Stimulated activated naive B cell treated with anti-CD40 and anti-IgM and Interleukin-4, amounts not matched to agents 10 μg/mL and 1 μg/mL and 100 μg/mL, for 72 hours (primary cell): ENCODE data around the gene TAB2.

Source experiments
- ATAC-seq, 2 donors: fragments of 150-1000 bp; cut with Tn5 transposase; replicated peaks; 2 replicates each; pipeline ENCODE4 v1.10.0; 2021; ENCODE audit warnings: moderate library complexity in 1 of 2
- DNase-seq: peaks from one replicate; pipeline ENCODE4 v3.0.0; 2021
- H3K27ac Mint-ChIP-seq: one replicate; pipeline ENCODE4 v1.8.0; 2022; ENCODE audit warnings: mild to moderate bottlenecking, mixed read lengths
- H3K27me3 Mint-ChIP-seq, 2 donors: one replicate each; pipeline ENCODE4 v1.8.0; 2022; ENCODE audit warnings: mixed read lengths in 2 of 2
- H3K36me3 Mint-ChIP-seq, 2 donors: one replicate each; pipeline ENCODE4 v1.8.0; 2022; ENCODE audit warnings: mixed read lengths in 2 of 2, mild to moderate bottlenecking in 1 of 2
- H3K4me1 Mint-ChIP-seq, 2 donors: one replicate each; pipeline ENCODE4 v1.8.0; 2022; ENCODE audit warnings: mixed read lengths in 2 of 2, mild to moderate bottlenecking in 1 of 2
- H3K4me3 Mint-ChIP-seq, 2 donors: one replicate each; pipeline ENCODE4 v1.8.0; 2022; ENCODE audit warnings: mild to moderate bottlenecking in 2 of 2, mixed read lengths in 2 of 2, moderate library complexity in 1 of 2
- H3K9me3 Mint-ChIP-seq, 2 donors: one replicate each; pipeline ENCODE4 v1.8.0; 2022; ENCODE audit warnings: mixed read lengths in 2 of 2, mild to moderate bottlenecking in 1 of 2

TAB2 gene

DNA sequence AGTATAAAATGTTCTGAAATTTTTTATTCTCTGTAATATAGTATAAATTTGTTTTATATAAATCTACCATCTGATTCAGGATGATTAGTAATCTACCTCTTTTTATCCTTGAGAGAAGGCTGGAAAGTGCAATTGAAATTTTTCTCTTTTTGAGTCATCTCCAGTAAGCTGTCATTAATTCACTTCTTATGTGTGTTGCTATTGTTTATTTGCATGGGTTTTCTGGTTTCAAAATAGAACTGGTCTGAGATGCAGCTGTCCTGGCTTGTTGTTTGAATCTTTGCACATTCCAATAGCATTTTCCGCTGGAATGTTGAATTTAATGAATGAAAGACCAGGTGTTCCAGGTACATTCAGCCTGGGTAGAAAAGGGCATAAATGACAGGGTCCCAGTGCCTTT, 24.3 kb upstream of the TAB2 start:
- ATAC-seq: no peak
- Mint-ChIP-seq H3K9me3 (no peaks in the 10 kb centered on the region), H3K36me3 (no peaks in the 10 kb centered on the region), H3K4me1 (peaks cover 2 to 9% of the 10 kb centered on the region in 2 donors), H3K4me3 (no peak overlapping the region), H3K27ac (no peak overlapping the region), H3K27me3 (no peaks in the 10 kb centered on the region)
- no peak for DNase-seq

DNA sequence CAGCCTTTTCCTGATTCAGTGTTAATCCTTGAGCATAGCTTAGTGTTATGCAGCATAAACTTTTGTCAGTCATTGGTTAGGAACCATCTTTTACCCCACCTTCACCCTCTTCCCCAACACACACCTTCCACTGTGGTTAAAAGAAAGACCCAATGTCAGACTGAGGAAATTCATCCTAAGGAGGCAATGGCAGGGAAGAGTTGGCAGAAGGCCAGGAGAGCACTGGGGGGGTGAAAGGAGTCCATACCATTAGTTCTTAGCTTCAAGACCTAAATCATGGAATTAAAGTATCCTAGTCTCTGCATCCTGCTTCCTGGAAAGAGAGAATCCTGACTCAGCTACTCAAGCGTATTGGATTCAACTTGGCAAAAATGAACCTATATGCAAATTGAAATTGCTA, 16.9 kb upstream of the TAB2 start:
- H3K4me1 Mint-ChIP-seq: peaks cover 4 to 11% of the 10 kb centered on the region in 2 donors
- no peak overlapping the region for H3K4me3 Mint-ChIP-seq
- no peak for ATAC-seq
- no peak overlapping the region for H3K27ac Mint-ChIP-seq
- H3K36me3 Mint-ChIP-seq: no peaks in the 10 kb centered on the region
- H3K27me3 Mint-ChIP-seq: no peaks in the 10 kb centered on the region
- no peaks in the 10 kb centered on the region for H3K9me3 Mint-ChIP-seq
- DNase-seq: no peak

DNA sequence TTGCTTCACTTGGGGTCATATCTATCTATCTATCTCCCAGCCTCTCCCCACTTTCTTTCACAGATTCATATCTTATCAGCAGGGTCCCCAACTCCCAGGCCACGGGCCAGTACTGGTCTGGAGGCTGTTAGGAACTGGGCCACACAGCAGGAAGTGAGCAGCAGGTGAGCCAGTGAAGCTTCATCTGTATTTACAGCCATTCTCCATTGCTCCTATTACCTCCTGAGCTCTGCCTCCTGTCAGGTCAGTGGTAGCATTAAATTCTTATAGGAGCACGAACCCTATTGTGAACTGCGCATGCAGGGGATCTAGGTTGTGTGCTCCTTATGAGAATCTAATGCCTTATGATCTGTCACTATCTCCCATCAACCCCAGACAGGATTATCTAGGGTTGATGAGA, 14.8 kb upstream of the TAB2 start:
- no peak for ATAC-seq
- H3K27ac Mint-ChIP-seq: no peak overlapping the region
- no peak for DNase-seq
- peaks cover 6 to 11% of the 10 kb centered on the region in 2 donors for H3K4me1 Mint-ChIP-seq
- H3K27me3 Mint-ChIP-seq: no peaks in the 10 kb centered on the region
- no peak overlapping the region for H3K4me3 Mint-ChIP-seq
- no peaks in the 10 kb centered on the region for H3K9me3 Mint-ChIP-seq
- no peaks in the 10 kb centered on the region for H3K36me3 Mint-ChIP-seq

DNA sequence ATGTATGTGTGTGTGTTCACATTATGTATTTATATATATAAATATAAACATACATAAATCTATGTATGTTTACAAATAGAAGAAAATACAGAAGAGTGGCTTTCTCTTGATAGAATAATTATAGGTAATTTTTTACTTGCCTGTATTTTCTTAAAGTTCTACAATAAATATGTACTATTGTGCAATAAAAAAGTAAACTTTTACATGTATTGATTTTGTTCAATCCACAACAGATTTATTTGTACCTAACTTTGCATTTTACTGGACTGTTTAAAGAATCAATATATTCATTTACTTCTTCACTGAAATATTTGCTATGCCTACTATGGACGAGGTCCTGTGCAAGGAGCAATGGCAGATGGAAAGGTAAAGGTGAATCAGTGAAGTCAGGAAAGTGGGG, 14.0 kb upstream of the TAB2 start:
- Mint-ChIP-seq H3K4me1 (peaks cover 6 to 11% of the 10 kb centered on the region in 2 donors), H3K36me3 (no peaks in the 10 kb centered on the region), H3K27ac (no peak overlapping the region), H3K9me3 (no peaks in the 10 kb centered on the region), H3K4me3 (no peak overlapping the region), H3K27me3 (no peaks in the 10 kb centered on the region)
- ATAC-seq: no peak
- DNase-seq: no peak

DNA sequence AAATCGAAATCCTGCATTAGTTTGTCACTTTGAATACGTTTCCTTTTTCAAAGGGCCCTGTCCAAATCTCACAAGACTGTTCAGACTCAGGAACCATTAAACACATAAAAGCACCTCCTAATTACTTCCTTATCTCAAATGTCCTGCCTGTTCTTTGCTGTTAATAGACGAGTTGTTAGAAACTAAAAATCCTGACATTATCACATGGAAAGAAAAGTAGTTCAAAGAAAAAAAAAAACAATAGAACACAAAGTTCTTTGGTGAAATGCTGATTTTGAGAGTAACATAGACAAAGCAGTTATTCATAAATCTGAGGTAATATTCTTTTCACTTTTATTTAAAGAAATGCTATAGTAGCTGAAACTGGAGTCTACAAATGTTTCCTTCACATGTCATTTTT, 12.1 kb upstream of the TAB2 start:
- Mint-ChIP-seq H3K27ac (peak overlapping the region; percentile 39), H3K27me3 (no peaks in the 10 kb centered on the region), H3K9me3 (no peaks in the 10 kb centered on the region), H3K4me3 (no peak overlapping the region), H3K4me1 (peaks cover 6 to 11% of the 10 kb centered on the region in 2 donors), H3K36me3 (no peaks in the 10 kb centered on the region)
- no peak for DNase-seq
- no peak for ATAC-seq

DNA sequence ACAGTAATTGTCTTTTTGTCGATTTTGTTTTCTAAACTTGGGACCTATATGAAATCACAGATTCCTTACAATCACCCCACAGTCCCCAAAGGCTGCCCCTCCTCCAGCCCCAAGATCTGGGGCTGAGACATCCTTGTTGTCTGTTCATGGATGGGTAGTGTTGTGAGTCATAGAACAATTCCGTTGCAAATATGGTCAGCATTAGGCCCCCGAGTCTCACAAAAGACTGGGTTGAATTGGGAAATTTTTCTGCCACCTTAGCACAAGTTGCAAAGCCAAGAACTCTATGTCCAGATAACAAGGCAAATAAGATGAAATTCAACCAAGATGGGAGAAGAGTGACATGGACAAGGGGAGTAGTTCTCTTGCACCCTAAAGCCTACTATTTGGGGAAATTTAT, 10.5 kb upstream of the TAB2 start:
- Mint-ChIP-seq H3K4me1 (peaks cover 4 to 11% of the 10 kb centered on the region in 2 donors), H3K27me3 (no peaks in the 10 kb centered on the region), H3K9me3 (no peaks in the 10 kb centered on the region), H3K27ac (no peak overlapping the region), H3K36me3 (no peaks in the 10 kb centered on the region), H3K4me3 (no peak overlapping the region)
- ATAC-seq: no peak
- no peak for DNase-seq

DNA sequence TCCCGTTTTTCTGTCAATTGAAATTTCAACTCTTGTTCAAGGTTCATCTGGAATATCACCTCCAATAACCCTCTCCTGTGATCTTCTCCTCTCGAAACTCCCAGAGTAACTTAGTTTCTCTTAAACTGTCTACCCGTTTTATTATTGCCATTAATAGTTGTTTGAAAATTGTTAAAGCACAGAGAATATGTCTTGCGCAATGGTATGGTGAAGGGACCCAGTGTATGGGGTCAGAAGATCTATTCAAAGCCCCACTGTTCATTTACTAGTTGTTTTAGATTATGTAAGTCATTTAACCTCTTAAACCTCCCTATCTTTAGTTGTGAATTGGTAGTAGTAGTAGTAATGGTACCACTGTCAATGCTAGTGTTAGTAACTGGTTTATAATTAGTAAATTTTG, 6.2 kb upstream of the TAB2 start:
- no peak for DNase-seq
- no peak for ATAC-seq
- peaks cover 0 to 3% of the 10 kb centered on the region in 2 donors for H3K27me3 Mint-ChIP-seq
- H3K4me3 Mint-ChIP-seq: no peak overlapping the region
- no peak overlapping the region for H3K27ac Mint-ChIP-seq
- no peaks in the 10 kb centered on the region for H3K9me3 Mint-ChIP-seq
- no peaks in the 10 kb centered on the region for H3K36me3 Mint-ChIP-seq
- peaks cover 5 to 6% of the 10 kb centered on the region in 2 donors for H3K4me1 Mint-ChIP-seq

DNA sequence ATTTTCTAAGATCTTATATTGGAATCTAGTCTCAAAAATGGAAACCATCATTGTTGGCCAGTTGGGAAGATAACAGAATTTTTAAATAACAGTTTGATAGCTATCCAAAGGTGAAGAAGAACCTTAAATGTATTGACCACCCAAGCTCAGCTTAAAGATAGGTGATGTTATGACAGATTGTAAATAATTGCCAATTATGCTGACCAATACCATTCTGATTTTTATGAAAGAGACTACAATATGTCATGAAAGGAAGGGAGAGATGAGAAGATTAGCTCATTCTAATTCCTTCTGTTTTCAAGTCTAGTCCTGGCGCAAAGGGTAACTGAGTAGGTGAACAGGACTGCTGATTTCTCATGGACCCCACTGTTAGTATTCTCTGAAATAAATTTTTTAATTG, 5.7 kb upstream of the TAB2 start:
- Mint-ChIP-seq H3K36me3 (no peaks in the 10 kb centered on the region), H3K4me3 (no peak overlapping the region), H3K27me3 (peaks cover 0 to 3% of the 10 kb centered on the region in 2 donors), H3K9me3 (no peaks in the 10 kb centered on the region), H3K4me1 (peaks cover 5 to 6% of the 10 kb centered on the region in 2 donors), H3K27ac (no peak overlapping the region)
- ATAC-seq (no peak), DNase-seq (no peak)

DNA sequence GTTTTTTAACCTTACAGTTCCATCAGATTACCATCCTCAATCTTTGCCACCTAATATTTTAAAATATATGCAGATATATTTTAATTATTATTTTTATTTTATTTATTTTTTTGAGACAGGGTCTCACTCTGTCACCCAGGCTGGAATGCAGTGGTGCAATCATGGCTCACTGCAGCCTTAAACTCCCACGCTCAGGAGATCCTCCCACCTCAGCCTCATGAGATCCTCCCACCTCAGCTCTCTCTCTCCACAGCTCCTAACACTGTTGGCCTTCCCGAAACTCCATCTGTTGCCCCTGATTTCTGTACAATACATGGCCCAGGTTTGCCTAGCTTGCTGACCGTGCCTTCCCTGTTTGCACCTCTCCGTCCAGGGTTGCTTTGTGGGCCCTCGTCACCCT, 4.4 kb upstream of the TAB2 start:
- Mint-ChIP-seq H3K4me3 (no peak overlapping the region), H3K9me3 (no peaks in the 10 kb centered on the region), H3K27ac (no peak overlapping the region), H3K36me3 (no peaks in the 10 kb centered on the region), H3K27me3 (peaks cover 0 to 3% of the 10 kb centered on the region in 2 donors), H3K4me1 (peaks cover 4 to 5% of the 10 kb centered on the region in 2 donors)
- ATAC-seq (no peak), DNase-seq (no peak)

DNA sequence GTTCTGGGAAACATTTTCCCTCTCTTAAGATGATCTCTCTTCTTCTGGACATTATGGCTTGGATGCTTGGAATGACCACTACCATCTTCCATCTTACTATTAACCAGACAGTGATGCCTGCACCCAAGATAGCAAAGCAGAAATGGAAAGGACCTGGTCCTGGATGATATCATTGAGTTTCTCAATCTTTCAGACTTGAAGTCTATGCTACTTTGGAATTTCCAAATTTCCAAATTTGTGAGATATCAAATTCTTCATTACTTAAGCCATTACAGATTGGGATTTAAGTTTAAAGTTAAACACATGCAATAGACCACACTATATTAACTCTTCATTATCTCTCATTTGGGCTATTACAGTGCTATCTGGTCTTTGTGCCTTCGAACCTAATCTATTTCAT, 3.7 kb upstream of the TAB2 start:
- H3K9me3 Mint-ChIP-seq: no peaks in the 10 kb centered on the region
- H3K36me3 Mint-ChIP-seq: peaks cover 5% of the 10 kb centered on the region in 2 donors
- no peak overlapping the region for H3K4me3 Mint-ChIP-seq
- peaks cover 0 to 3% of the 10 kb centered on the region in 2 donors for H3K27me3 Mint-ChIP-seq
- no peak overlapping the region for H3K27ac Mint-ChIP-seq
- DNase-seq (no peak), ATAC-seq (no peak)
- peaks cover 4 to 5% of the 10 kb centered on the region in 2 donors for H3K4me1 Mint-ChIP-seq

DNA sequence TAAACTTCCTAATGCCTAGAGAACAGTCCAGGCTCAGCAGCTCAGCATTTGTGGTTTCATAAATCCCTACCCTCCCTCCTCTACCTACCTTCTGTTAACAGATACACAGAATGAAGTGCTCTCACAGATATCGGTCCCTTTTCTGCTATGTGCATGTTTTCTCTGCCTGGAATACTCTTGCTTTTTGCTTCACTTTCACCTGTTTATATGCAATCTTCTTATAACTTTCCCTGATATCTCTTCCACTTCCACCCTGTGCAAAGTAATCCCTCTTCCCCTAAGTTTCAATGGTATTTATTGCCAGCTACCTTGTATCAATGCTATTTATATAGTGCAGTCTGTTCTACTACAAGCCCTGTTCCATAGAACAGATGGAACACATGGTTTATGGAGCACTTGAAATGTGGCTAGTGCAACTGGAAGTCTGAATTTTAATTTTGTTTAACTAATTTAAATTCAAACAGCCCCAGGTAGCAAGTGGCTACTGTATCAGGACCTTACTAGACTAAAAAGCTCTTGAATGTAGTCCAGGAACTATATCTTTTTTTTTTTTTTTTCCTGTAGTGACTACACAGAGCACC, 3.1 kb upstream of the TAB2 start:
- no peak for DNase-seq
- no peak for ATAC-seq
- Mint-ChIP-seq H3K27ac (no peak overlapping the region), H3K36me3 (peaks cover 6% of the 10 kb centered on the region in 2 donors), H3K4me1 (peaks cover 4 to 9% of the 10 kb centered on the region in 2 donors), H3K4me3 (no peak overlapping the region), H3K27me3 (peaks cover 0 to 3% of the 10 kb centered on the region in 2 donors), H3K9me3 (no peaks in the 10 kb centered on the region)

DNA sequence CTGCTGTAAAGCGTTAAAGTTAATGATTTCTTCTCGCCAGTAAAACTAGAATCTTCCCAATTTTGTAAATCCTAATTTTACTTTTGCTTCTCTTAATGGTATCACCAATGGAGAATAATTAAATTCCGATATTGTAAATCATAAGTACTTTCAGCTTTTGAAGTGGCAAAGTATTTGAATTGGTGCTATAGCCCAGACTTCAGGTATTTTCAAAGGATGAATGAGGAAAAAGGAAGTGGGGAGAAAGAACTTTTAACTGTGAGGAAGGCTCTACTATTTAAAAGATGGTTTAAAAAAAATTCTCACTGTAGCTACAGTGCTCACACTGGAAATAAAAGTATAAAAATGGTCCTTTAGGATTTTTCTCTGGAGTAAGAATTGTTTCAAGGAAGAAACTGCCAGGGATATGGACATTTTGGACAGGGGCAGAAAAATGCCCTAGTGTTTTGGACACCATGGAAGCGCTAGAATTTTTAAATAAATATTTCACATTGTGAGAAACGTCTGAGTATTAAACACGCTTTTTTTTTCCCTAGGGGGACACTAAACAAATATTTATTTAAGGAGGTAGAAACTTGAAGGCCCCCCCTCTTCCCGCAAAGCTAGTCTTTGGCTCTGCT, 1.3 kb upstream of the TAB2 start:
- Mint-ChIP-seq H3K9me3 (no peaks in the 10 kb centered on the region), H3K36me3 (peaks cover 6 to 10% of the 10 kb centered on the region in 2 donors), H3K4me1 (peaks cover 8 to 24% of the 10 kb centered on the region in 2 donors), H3K27me3 (peaks cover 0 to 3% of the 10 kb centered on the region in 2 donors), H3K4me3 (peak overlapping the region; percentile 91 to 96), H3K27ac (peak overlapping the region; percentile 98)
- DNase-seq (no peak), ATAC-seq (no peak)

DNA sequence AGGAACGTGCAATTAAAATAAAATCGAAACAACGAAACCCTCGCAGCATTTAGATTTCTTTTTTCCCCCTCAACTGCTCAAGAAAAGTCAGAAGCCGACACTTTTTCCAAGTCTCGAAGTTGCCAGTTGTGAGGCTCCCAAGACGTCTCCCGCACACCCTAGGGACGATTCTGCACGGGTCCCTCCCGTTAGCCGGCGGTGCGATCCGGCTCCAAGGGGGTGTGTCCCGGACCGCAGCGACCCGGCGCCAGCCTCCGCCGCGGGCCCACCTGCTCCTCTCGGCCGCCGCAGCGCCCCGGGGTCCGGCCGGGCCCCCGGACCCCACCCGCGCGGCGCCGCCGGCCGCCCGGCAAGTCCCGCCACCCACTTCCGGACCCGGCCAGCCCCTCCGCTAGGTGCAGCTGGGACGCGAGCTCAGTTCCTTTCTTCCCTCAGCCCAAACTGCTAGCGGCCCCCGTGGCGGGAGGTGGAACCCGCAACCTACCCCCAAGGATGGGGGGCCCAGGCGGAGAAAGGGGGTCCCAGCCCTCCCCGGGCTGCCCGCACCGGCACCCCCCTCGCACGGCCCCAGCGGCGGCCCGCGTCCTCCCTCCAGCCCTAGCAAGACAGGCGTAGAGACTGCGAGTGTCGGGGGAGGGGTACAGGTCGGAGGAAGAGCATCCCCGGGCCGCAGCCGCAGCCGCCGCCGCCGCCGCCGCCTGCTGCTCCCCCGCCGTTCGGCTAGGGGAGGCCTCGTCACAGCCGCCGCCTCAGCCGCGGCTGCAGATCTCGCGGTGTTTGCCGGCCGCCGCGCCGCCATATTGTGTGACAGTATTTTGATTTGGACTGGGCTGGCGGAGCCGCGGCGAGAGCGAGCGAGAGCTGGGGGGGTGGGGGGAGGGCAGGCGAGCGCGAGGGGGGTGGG, 520 bp upstream of the TAB2 start:
- no peaks in the 10 kb centered on the region for H3K9me3 Mint-ChIP-seq
- H3K4me1 Mint-ChIP-seq: peaks cover 9 to 25% of the 10 kb centered on the region in 2 donors
- ATAC-seq: peak; percentile 79 to 81

DNA sequence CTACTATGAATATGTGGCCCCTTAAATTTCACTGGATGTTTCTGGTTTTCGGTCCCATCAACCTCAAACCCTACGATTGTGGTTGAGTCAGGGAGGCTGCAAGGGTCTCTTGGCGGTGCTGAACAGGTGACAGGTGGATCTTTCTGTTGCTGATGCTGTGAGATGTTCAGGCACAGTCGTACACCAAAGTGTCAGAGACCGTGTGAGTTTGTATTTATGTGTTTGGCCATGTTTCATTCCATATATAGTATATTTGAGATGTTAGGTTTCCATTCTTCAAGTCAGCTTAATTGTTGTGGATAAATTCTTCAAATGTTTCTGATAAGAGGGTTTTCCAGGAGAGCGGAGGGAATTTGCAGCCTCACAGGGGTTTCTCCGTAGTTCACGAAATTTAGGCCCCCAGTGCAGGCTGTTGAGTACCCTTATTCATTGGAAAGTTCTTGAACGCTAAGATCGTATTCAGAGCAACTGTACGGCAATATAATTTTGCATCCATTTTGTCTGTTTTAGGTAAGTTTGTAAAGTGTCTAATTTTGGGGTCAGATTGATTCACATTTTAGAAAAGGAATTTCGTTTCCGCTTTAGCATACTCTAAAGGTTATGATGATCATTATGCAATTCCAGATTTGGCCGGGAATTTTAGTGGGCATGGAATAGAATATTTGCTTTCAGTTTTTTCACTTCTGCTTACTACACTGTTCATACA, 1.2 kb downstream of the TAB2 start:
- peaks cover 0 to 3% of the 10 kb centered on the region in 2 donors for H3K27me3 Mint-ChIP-seq
- H3K36me3 Mint-ChIP-seq: peaks cover 6 to 10% of the 10 kb centered on the region in 2 donors
- peaks cover 15 to 43% of the 10 kb centered on the region in 2 donors for H3K4me1 Mint-ChIP-seq
- DNase-seq (peak; percentile 42), ATAC-seq (peak; percentile 36 to 40)
- H3K4me3 Mint-ChIP-seq: peak overlapping the region; percentile 91 to 96
- peak overlapping the region; percentile 98 for H3K27ac Mint-ChIP-seq
- no peaks in the 10 kb centered on the region for H3K9me3 Mint-ChIP-seq

More for the DNA sequence above, 520 bp upstream of the TAB2 start:
- peaks cover 0 to 3% of the 10 kb centered on the region in 2 donors for H3K27me3 Mint-ChIP-seq
- peak overlapping the region; percentile 98 for H3K27ac Mint-ChIP-seq
- H3K36me3 Mint-ChIP-seq: peaks cover 6 to 10% of the 10 kb centered on the region in 2 donors
- peak overlapping the region; percentile 91 to 96 for H3K4me3 Mint-ChIP-seq
- peak; percentile 86 for DNase-seq
